ENCODE measurements around the gene MOBP.

MOBP gene

DNA sequence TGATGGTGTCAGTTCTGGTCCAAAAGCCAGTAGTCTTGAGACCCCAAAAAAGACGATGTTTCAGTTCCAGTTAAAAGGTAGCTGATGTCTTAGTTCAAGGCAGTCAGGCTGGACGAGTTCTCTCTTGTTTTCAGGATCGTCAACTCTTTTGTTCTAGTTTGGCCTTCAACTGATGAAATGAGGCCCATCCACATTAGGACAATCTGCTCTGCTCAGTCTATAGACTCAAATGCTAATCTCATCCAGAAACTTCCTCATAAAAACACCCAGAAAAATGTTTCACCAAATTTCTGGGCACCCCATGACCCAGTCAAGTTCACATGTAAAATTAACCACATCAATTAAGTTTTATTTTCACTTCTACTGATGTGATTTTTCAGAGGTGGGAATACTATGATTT is 74.0 kb downstream of the MOBP start:
- Histone ChIP-seq H3K36me3 (ENCODE audit: control insufficient read depth, insufficient read depth, low read length) (no peaks in the 10 kb centered on the region), H3K27ac (ENCODE audit: low read depth, low read length, severe bottlenecking) (no peak overlapping the region), H3K9me3 (ENCODE audit: control insufficient read depth, low read length) (no peaks in the 10 kb centered on the region), H3K4me1 (ENCODE audit: control insufficient read depth, insufficient read depth, low read length, poor library complexity, severe bottlenecking) (no peaks in the 10 kb centered on the region), H3K4me3 (ENCODE audit: extremely low read depth, insufficient read depth, low read length, poor library complexity, severe bottlenecking) (no peak overlapping the region)
- 75 to 90% methylated on average over 3 of the region's 3 CpGs for WGBS, 2 experiments (ENCODE audit: insufficient coverage in 2 of 2)

DNA sequence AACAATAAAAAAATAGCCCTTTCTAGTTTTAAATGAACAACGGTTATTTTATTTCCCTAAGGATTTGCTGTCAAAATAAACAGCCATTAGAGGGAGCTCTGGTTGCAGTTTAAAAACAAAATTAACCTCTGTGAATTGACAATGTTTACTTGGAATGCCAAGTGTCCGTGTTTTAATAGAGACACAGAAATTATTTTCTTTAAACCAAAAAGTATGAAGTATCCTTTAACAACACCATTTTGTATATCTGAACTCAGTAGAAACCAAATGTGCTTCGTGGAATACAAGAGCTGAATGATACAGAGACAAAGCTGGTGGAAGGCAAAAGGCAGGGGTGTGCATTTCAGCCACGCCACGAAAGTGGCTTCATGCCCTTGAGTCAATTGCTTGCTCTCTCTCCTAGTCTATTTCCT is 74.4 kb downstream of the MOBP start:
- Histone ChIP-seq H3K9me3 (ENCODE audit: control insufficient read depth, low read length) (no peaks in the 10 kb centered on the region), H3K4me1 (ENCODE audit: control insufficient read depth, insufficient read depth, low read length, poor library complexity, severe bottlenecking) (no peaks in the 10 kb centered on the region), H3K36me3 (ENCODE audit: control insufficient read depth, insufficient read depth, low read length) (no peaks in the 10 kb centered on the region), H3K4me3 (ENCODE audit: extremely low read depth, insufficient read depth, low read length, poor library complexity, severe bottlenecking) (no peak overlapping the region), H3K27ac (ENCODE audit: low read depth, low read length, severe bottlenecking) (no peak overlapping the region)
- WGBS, 2 experiments (ENCODE audit: insufficient coverage in 2 of 2): 33% methylated on average over 1 of the region's 5 CpGs; no CpG with 5 or more reads in 1 of the 2 experiments

DNA sequence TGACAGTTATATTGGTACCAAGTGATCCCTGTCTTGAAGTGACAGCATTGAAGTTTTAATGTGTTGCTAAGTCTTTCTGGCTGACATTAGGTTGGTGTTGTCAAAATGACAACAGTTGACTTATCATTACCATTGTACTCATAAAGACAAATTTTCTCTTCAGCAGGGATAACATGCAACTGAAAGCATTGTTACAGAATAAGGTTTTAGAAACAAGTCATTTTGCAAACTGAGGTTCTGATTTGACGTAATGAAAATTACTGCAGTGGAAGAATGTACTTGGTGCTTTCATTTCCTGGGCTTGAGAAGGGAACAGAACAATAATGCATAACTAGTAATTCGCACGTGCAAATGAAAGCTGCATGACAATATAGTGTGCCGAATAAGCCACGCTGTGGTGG is 75.1 kb downstream of the MOBP start:
- no peaks in the 10 kb centered on the region for H3K4me1 ChIP-seq (ENCODE audit: control insufficient read depth, insufficient read depth, low read length, poor library complexity, severe bottlenecking)
- 87% methylated on average over 5 of the region's 5 CpGs for WGBS, 2 experiments (ENCODE audit: insufficient coverage in 2 of 2)
- H3K4me3 ChIP-seq (ENCODE audit: extremely low read depth, insufficient read depth, low read length, poor library complexity, severe bottlenecking): no peak overlapping the region
- no peaks in the 10 kb centered on the region for H3K9me3 ChIP-seq (ENCODE audit: control insufficient read depth, low read length)
- no peak overlapping the region for H3K27ac ChIP-seq (ENCODE audit: low read depth, low read length, severe bottlenecking)
- no peaks in the 10 kb centered on the region for H3K36me3 ChIP-seq (ENCODE audit: control insufficient read depth, insufficient read depth, low read length)

DNA sequence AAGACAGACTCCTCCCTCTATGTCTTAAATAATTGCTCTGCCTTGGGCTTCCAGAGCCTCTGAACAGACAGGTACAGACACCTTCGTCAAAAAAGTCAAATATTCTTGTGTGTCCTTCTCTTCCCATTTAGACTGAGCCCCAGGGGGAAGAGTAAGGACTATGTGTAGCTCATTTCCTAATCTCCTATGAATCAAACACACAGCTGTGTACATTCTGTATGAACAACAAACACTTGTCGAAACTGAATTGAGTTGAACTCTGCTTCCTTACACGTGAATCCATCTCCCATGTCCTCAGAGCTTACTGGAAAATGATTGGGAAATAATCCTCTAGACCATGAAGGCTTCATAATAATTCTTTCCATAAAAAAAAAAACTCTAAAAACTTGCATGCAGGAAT is 80.8 kb downstream of the MOBP start:
- Histone ChIP-seq H3K9me3 (ENCODE audit: control insufficient read depth, low read length) (no peaks in the 10 kb centered on the region), H3K4me3 (ENCODE audit: extremely low read depth, insufficient read depth, low read length, poor library complexity, severe bottlenecking) (no peak overlapping the region), H3K36me3 (ENCODE audit: control insufficient read depth, insufficient read depth, low read length) (no peaks in the 10 kb centered on the region), H3K27ac (ENCODE audit: low read depth, low read length, severe bottlenecking) (no peak overlapping the region), H3K4me1 (ENCODE audit: control insufficient read depth, insufficient read depth, low read length, poor library complexity, severe bottlenecking) (no peaks in the 10 kb centered on the region)
- 92% methylated on average over 2 of the region's 3 CpGs for WGBS, 2 experiments (ENCODE audit: insufficient coverage in 2 of 2)

DNA sequence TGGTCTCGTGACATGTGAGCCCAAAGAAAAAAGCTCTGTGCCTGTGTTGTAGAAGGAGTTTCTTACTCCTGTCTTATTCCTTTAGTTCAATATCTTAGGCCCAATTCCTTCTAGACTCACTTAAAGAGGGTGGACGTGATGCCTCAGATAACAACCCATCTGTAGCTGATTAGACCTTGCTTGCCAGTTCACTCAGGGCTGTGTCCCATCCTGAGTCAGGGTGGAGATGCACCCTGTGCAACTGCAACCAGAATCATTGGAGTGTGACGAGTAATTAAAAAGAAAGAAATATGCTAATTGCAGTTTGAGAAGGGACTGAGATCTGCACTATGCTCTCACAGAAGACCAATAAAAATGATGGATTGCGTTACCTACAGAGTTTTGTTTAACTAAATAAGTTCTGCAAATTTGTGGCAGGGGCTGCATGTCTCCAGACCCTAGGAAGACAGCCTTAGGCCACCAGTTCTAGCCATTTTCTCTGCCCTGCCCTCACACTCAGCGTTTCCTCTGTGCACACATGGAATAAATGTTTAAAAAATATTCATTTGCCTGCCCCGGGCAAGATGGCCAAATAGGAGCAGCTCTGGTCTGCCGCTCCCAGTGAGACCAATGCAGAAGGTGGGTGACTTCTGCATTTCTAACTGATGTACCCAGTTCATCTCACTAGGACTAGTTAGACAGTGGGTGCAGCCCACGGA is 83.0 kb downstream of the MOBP start:
- Histone ChIP-seq H3K4me1 (ENCODE audit: control insufficient read depth, insufficient read depth, low read length, poor library complexity, severe bottlenecking) (no peaks in the 10 kb centered on the region), H3K36me3 (ENCODE audit: control insufficient read depth, insufficient read depth, low read length) (no peaks in the 10 kb centered on the region), H3K27ac (ENCODE audit: low read depth, low read length, severe bottlenecking) (no peak overlapping the region), H3K9me3 (ENCODE audit: control insufficient read depth, low read length) (no peaks in the 10 kb centered on the region), H3K4me3 (ENCODE audit: extremely low read depth, insufficient read depth, low read length, poor library complexity, severe bottlenecking) (no peak overlapping the region)
- 97 to 100% methylated on average over 6 of the region's 8 CpGs for WGBS, 2 experiments (ENCODE audit: insufficient coverage in 2 of 2)
